ENCODE measurements around the gene ASB2.

The ASB2 gene

GRCh38 chr14:93929048-93929535 is 47.3 kb downstream of the ASB2 start:
- no peak for DNase-seq (ENCODE audit: low read depth in 2 of 2)

GRCh38 chr14:93928184-93929047 is 48.0 kb downstream of the ASB2 start:
- no peak for DNase-seq (ENCODE audit: low read depth in 2 of 2)

GRCh38 chr14:93927800-93928145 is 48.6 kb downstream of the ASB2 start:
- no peak for DNase-seq (ENCODE audit: low read depth in 2 of 2)

GRCh38 chr14:93926873-93927799 is 49.2 kb downstream of the ASB2 start, which contains the start of gene FAM181A:
TSS of gene FAM181A (plus strand) at chr14:93927344. CDS start at chr14:93928286, 942 bp downstream.
- no peak for DNase-seq (ENCODE audit: low read depth in 2 of 2)

- DNase-seq (ENCODE audit: low read depth in 2 of 2), result no peak
Observed at GRCh38 chr14:93926245-93926872, 50.0 kb downstream of the ASB2 start.

- no peak for DNase-seq (ENCODE audit: low read depth in 2 of 2)
Observed at GRCh38 chr14:93925374-93925895, 50.9 kb downstream of the ASB2 start.

- DNase-seq (ENCODE audit: low read depth in 2 of 2), result no peak
Observed at GRCh38 chr14:93924592-93925355, 51.6 kb downstream of the ASB2 start.

GRCh38 chr14:93923626-93924025 is 52.7 kb downstream of the ASB2 start:
- no peak for DNase-seq (ENCODE audit: low read depth in 2 of 2)

GRCh38 chr14:93921001-93921806 is 55.2 kb downstream of the ASB2 start:
- no peak for DNase-seq (ENCODE audit: low read depth in 2 of 2)

GRCh38 chr14:93917141-93917540 is 59.2 kb downstream of the ASB2 start:
- no peak for DNase-seq (ENCODE audit: low read depth in 2 of 2)

GRCh38 chr14:93916498-93916897 is 59.9 kb downstream of the ASB2 start:
- no peak for DNase-seq (ENCODE audit: low read depth in 2 of 2)

- no peak for DNase-seq (ENCODE audit: low read depth in 2 of 2)
Observed at GRCh38 chr14:93915800-93916199, 60.6 kb downstream of the ASB2 start.

- DNase-seq (ENCODE audit: low read depth in 2 of 2), result no peak
Observed at GRCh38 chr14:93915070-93915705, 61.2 kb downstream of the ASB2 start.

- DNase-seq (ENCODE audit: low read depth in 2 of 2), result no peak
Observed at GRCh38 chr14:93914278-93914677, 62.1 kb downstream of the ASB2 start.

GRCh38 chr14:93912782-93913181 is 63.6 kb downstream of the ASB2 start:
- DNase-seq (ENCODE audit: low read depth in 2 of 2), result no peak

GRCh38 chr14:93911975-93912615 is 64.3 kb downstream of the ASB2 start:
- no peak for DNase-seq (ENCODE audit: low read depth in 2 of 2)

- DNase-seq (ENCODE audit: low read depth in 2 of 2), result no peak
Observed at GRCh38 chr14:93909429-93910128, 66.8 kb downstream of the ASB2 start.

Data from stimulated activated CD4-positive, alpha-beta T cell treated with anti-CD3 and anti-CD28 coated beads, Interleukin-1b, Interleukin-23, amount 100 ng/mL, for 1 hour (primary cell).